Measurements from ENCODE around the gene MOCS3.

The MOCS3 gene

GRCh38 chr20:51012357-51012756 is 53.7 kb downstream of the MOCS3 start:
- DNase-seq (ENCODE audit: low spot score): no peak

All from RKO (cell line).